ENCODE data around the gene TTLL6. TPM values are rescaled to one million over a fixed set of nuclear protein-coding genes. Genes with fewer than 3 reads are reported as not detected.

Gene TTLL6
- total and polyA plus RNA-seq, 9 of the 15 experiments (the other 6 are each of a cell fraction or from before 2014, with no cell fraction given): 0.05 TPM; not detected in 8

DNA sequence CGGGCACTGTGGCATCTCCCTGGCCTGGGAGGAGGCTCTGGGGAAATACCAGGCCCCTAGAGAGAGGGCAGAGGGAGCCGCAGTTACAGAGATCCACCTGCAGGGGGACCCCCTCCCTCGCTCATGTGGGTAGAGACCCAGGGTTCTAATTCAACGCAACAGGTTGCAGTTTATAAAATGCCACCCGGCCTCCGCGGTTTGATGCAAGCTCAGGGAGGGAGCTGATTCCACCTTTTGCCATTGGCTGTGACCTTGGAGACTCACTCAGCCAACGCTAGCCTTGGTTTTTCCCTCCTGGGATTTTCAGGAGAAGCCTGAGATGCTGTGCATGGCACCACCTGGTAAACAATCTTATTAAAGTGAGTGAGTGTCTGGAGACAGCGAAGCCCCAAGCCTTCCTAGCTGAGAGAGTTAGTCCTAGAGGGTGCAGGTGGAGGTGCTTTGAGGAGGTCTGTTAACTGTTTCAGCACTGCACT is 12.1 kb downstream of the TTLL6 start:
- Histone ChIP-seq H3K4me3 (no peak overlapping the region), H3K79me2 (ENCODE audit: control insufficient read depth, insufficient read depth, low read length) (no peaks in the 10 kb centered on the region), H3K9ac (ENCODE audit: insufficient read depth in 1 of 2, low read depth in 2 of 2, low read length in 2 of 2) (no peak overlapping the region), H3K9me1 (ENCODE audit: control insufficient read depth, insufficient read depth, low read length) (no peaks in the 10 kb centered on the region), H3K4me2 (ENCODE audit: insufficient read depth, low read length) (no peak overlapping the region), H3K27ac (ENCODE audit: extremely low read depth, low read depth, low read length) (no peak overlapping the region), H3K36me3 (ENCODE audit: control insufficient read depth, insufficient read depth, low read length) (no peaks in the 10 kb centered on the region), H3K4me1 (replicated peaks in 1 of 2; ENCODE audit: control insufficient read depth in 2 of 2, insufficient read depth in 2 of 2, low read length in 2 of 2) (no peaks in the 10 kb centered on the region), H2AFZ (ENCODE audit: low read depth, low read length) (no peak overlapping the region), H3K27me3 (ENCODE audit: control insufficient read depth in 2 of 2, insufficient read depth in 2 of 2, low read length in 2 of 2) (peaks cover 27 to 33% of the 10 kb centered on the region in 2 experiments), H4K20me1 (replicated peaks; ENCODE audit: control insufficient read depth, insufficient read depth, low read length) (peaks cover 9% of the 10 kb centered on the region; the same call in 1 of the 2 replicates), H3K9me3 (replicated peaks; ENCODE audit: control insufficient read depth, insufficient read depth, low read depth, low read length) (no peaks in the 10 kb centered on the region)
- ATAC-seq: peak; percentile 97
- ChIA-PET CTCF (ENCODE audit: low intra/inter-chr PET ratio) (interaction anchor here (0.7 to 5.9 kb wide), 5 partner anchors 73 to 623 kb away, joined by 3 to 65 read pairs (median 5); no protein-coding TSS in a partner anchor), POLR2A (no interaction called here)
- in situ Hi-C loops (cut with MboI) (loop anchor here (5.0 kb wide), 1 partner anchor 77 kb away; no protein-coding TSS in a partner anchor), intact Hi-C loops (cut with micrococcal nuclease) (loop anchor here (1.0 to 10.0 kb wide), 2 partner anchors 73 to 230 kb away; no protein-coding TSS in a partner anchor)
- BruUV-seq (replicated peaks): no TSS peak
- peak; percentile 60 for FAIRE-seq
- DNase-seq (ENCODE audit: extremely low read depth in 1 of 4, low spot score in 3 of 4): peak; percentile 64 to 86 (median 84)
- WGBS (ENCODE audit: insufficient coverage, low coverage, missing lambda C conversion rate): under 1% methylated on average over 9 of the region's 9 CpGs
- TF ChIP-seq, protein P1, sequence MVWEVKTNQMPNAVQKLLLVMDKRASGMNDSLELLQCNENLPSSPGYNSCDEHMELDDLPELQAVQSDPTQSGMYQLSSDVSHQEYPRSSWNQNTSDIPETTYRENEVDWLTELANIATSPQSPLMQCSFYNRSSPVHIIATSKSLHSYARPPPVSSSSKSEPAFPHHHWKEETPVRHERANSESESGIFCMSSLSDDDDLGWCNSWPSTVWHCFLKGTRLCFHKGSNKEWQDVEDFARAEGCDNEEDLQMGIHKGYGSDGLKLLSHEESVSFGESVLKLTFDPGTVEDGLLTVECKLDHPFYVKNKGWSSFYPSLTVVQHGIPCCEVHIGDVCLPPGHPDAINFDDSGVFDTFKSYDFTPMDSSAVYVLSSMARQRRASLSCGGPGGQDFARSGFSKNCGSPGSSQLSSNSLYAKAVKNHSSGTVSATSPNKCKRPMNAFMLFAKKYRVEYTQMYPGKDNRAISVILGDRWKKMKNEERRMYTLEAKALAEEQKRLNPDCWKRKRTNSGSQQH (CRISPR knock-in tag; IDR thresholded peaks at IDR 0.05): no peak
- TF ChIP-seq, protein P2, sequence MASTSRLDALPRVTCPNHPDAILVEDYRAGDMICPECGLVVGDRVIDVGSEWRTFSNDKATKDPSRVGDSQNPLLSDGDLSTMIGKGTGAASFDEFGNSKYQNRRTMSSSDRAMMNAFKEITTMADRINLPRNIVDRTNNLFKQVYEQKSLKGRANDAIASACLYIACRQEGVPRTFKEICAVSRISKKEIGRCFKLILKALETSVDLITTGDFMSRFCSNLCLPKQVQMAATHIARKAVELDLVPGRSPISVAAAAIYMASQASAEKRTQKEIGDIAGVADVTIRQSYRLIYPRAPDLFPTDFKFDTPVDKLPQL (IDR thresholded peaks at IDR 0.05; ENCODE audit: extremely low read depth, insufficient read length): no peak
- TF ChIP-seq HMGN3 (IDR thresholded peaks at IDR 0.05; ENCODE audit: borderline replicate concordance, extremely low read depth, insufficient read length, low read depth, low read length) (no peak), CXXC5 (CRISPR knock-in tag; IDR thresholded peaks at IDR 0.05) (peak; percentile 9; the same call in 1 of the 2 replicates), CTBP1 (IDR thresholded peaks at IDR 0.05; ENCODE audit: borderline replicate concordance) (peak; percentile 16; the same call in 1 of the 2 replicates), XRCC5 (IDR thresholded peaks at IDR 0.05; ENCODE audit: low read depth, low read length) (0 out of 2 replicates have a peak, but pooled peaks have one; percentile 37), EZH2 (IDR thresholded peaks at IDR 0.05; ENCODE audit: borderline replicate concordance, low read depth, low read length) (no peak), SMC3 (conservative IDR thresholded peaks at IDR 0.05; ENCODE audit: insufficient read depth, low read depth, low read length) (peak; percentile 88), STAG1 (CRISPR knock-in tag; IDR thresholded peaks at IDR 0.05; ENCODE audit: borderline replicate concordance) (peak; percentile 82), RBM25 (IDR thresholded peaks at IDR 0.05; ENCODE audit: low read depth, low read length, severe bottlenecking) (no peak), ZNF239 (CRISPR knock-in tag; IDR thresholded peaks at IDR 0.05) (no peak), RB1 (IDR thresholded peaks at IDR 0.05; ENCODE audit: low read depth) (peak; percentile 59), RHOXF2B (CRISPR knock-in tag; conservative IDR thresholded peaks at IDR 0.05) (no peak), SOX6 (IDR thresholded peaks at IDR 0.05) (no peak), MTA3 (IDR thresholded peaks at IDR 0.05; ENCODE audit: borderline replicate concordance) (no peak), TAF1 (IDR thresholded peaks at IDR 0.05; ENCODE audit: control insufficient read depth, extremely low read depth, insufficient read depth, low read length, severe bottlenecking) (no peak)
- TF ChIP-seq, protein P3, sequence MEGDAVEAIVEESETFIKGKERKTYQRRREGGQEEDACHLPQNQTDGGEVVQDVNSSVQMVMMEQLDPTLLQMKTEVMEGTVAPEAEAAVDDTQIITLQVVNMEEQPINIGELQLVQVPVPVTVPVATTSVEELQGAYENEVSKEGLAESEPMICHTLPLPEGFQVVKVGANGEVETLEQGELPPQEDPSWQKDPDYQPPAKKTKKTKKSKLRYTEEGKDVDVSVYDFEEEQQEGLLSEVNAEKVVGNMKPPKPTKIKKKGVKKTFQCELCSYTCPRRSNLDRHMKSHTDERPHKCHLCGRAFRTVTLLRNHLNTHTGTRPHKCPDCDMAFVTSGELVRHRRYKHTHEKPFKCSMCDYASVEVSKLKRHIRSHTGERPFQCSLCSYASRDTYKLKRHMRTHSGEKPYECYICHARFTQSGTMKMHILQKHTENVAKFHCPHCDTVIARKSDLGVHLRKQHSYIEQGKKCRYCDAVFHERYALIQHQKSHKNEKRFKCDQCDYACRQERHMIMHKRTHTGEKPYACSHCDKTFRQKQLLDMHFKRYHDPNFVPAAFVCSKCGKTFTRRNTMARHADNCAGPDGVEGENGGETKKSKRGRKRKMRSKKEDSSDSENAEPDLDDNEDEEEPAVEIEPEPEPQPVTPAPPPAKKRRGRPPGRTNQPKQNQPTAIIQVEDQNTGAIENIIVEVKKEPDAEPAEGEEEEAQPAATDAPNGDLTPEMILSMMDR (IDR thresholded peaks at IDR 0.05 in 2 of 3, conservative IDR thresholded peaks at IDR 0.05 in 1 of 3; ENCODE audit: insufficient read depth in 2 of 3, low read depth in 1 of 3, low read length in 3 of 3): peak; percentile 83 to 93 (median 92)
